Fibroblast of the aortic adventitia (primary cell): ENCODE data around the gene PANK4. TPM values are rescaled to one million over a fixed set of nuclear protein-coding genes. Genes with fewer than 3 reads are reported as not detected.

ENCODE experiments used
- DNase-seq: peaks from one replicate; pipeline ENCODE4 v3.0.0-alpha.2; 2010; ENCODE audit warnings: low read depth
- H3K4me3 ChIP-seq: 2 replicates; pipeline ENCODE4 v1.5.1; 2011; ENCODE audit warnings: low read depth, mild to moderate bottlenecking, control low read depth, low read length, moderate library complexity
- total RNA-seq: library from RNA; depleted of rRNA; stranded (reverse); fragments of >200 nt; gene quantifications from 2 replicates; pipeline ENCODE4 v1.2.3, GENCODE V29; 2012; ENCODE audit warnings: low replicate concordance
- TF ChIP-seq, protein P1 (sequence below): IDR thresholded peaks from 2 replicates; pipeline ENCODE4 v1.5.1; 2011; ENCODE audit warnings: mild to moderate bottlenecking, low read length, control low read depth, inconsistent platforms; ENCODE audit not compliant: insufficient read depth

PANK4 gene
- total RNA-seq, 1 donor = 22.8 TPM

DNA sequence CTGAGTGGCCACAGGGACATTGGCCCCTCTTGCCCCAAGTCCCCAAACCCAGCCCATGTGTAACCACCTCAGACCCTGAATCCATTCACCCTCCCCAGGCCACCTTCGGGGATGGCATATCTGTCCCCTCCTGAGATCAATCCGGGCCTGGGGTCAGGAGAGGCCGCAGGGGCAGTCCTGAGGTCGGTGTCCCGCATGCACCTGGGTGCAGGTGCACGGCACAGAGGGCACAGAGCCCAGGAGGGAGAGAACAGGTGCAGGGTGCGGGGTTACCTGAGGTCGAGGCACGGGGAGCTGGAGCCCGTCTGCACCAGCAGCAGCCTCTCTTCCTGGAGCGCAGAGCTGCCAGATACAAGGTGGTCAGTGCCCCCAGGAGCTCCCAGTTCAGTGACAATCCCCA lies 16.8 kb downstream of the PANK4 start:
- DNase-seq = no peak
- no peak overlapping the region for H3K4me3 ChIP-seq
- TF ChIP-seq, protein P1, sequence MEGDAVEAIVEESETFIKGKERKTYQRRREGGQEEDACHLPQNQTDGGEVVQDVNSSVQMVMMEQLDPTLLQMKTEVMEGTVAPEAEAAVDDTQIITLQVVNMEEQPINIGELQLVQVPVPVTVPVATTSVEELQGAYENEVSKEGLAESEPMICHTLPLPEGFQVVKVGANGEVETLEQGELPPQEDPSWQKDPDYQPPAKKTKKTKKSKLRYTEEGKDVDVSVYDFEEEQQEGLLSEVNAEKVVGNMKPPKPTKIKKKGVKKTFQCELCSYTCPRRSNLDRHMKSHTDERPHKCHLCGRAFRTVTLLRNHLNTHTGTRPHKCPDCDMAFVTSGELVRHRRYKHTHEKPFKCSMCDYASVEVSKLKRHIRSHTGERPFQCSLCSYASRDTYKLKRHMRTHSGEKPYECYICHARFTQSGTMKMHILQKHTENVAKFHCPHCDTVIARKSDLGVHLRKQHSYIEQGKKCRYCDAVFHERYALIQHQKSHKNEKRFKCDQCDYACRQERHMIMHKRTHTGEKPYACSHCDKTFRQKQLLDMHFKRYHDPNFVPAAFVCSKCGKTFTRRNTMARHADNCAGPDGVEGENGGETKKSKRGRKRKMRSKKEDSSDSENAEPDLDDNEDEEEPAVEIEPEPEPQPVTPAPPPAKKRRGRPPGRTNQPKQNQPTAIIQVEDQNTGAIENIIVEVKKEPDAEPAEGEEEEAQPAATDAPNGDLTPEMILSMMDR = no peak

DNA sequence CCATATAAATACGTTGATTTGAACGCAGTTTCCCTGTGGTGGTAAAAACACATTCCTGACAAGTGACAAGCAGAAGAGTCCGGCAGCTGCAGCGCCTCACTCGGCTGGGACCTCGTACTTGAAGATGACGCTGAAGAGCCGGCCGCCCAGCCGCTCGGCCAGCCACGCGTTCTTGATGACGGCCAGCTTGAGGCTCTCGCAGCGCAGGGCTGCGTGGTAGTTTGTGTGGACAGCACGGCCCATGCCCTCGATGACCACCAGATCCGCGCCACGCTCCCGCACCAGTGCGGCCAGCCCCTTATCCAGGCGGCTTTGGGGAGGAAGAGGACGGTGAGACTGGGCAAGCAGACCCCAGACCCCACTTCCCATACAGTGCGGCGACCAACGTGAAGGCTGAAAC lies 17.6 kb downstream of the PANK4 start:
- DNase-seq = no peak
- TF ChIP-seq, protein P1 = no peak
- no peak overlapping the region for H3K4me3 ChIP-seq

DNA sequence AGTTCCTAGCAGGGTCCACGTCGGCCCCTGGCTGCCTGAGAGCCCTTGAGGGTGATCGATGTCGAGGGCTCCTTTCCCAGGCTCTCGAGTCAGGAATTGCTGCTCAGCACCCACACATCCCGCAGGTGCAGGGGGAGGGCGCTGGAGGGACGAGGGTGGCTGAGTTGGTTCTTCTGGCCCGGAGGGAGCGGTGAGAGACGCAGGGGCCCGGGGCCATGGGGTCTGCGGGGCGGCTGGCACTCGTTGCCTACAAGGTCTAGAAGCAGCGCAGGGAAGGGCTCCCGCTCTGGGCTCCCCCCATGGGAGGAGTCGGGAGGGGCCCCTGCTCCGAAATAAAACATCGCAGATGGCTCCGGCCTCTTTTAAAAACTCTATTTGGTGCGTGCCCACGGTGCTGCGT lies 18.2 kb downstream of the PANK4 start:
- H3K4me3 ChIP-seq = no peak overlapping the region
- TF ChIP-seq, protein P1 = no peak
- DNase-seq = no peak

DNA sequence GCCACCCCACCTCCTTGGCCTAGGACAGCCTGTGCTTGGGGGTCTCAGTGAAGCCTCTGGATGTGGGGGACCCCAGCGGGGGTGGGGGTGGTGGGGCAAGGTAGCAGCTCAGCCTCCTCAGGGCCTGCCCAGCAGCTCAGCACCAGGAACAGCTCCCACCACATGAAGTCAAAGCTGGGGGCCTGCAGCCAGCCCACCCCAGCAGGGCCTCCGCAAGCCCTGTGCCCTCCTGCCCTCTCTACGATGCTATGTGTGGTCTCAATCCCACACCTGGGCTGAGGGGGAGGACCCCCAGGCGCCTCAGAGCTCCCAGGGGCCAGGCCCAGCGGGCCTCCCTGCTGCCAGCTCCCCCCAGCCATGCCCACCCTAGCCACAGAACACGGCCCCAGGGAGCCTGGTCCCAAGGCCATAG lies 18.6 kb downstream of the PANK4 start:
- TF ChIP-seq, protein P1 = no peak
- DNase-seq = no peak
- H3K4me3 ChIP-seq = no peak overlapping the region

DNA sequence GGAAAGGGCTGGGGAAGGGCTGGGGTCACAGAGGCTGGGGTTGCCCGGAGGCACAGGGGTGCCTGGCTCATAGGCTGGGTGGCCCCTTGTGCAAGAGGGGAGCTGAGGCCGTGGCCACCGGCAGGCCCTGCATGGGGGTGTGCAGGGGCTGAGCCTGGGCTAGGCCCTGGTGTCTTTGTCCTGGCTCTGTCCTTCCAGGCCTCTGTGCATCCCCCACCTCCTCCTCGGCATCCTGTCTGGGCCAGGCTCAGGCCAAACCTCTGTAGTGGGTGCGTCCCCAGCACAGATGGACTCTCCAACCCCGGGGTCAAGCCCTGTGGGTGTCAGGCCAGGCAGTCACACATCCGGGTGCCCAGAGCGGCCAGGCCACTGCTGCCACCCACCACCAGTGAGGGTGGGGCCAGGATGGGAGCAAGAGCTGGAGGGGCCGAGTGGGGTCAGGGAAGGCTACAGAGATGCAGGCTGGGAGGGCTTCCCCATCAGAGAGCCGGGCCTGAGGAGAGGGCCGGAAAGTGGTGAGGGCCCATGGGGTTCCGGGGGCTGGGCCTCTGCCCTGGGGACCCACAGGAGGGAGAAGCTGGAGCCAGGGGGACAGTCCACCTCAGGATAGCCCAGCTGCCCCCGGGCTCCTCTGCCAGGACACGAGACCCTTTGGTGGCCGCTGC lies 19.4 kb downstream of the PANK4 start:
- no peak for DNase-seq
- no peak overlapping the region for H3K4me3 ChIP-seq
- TF ChIP-seq, protein P1 = no peak

DNA sequence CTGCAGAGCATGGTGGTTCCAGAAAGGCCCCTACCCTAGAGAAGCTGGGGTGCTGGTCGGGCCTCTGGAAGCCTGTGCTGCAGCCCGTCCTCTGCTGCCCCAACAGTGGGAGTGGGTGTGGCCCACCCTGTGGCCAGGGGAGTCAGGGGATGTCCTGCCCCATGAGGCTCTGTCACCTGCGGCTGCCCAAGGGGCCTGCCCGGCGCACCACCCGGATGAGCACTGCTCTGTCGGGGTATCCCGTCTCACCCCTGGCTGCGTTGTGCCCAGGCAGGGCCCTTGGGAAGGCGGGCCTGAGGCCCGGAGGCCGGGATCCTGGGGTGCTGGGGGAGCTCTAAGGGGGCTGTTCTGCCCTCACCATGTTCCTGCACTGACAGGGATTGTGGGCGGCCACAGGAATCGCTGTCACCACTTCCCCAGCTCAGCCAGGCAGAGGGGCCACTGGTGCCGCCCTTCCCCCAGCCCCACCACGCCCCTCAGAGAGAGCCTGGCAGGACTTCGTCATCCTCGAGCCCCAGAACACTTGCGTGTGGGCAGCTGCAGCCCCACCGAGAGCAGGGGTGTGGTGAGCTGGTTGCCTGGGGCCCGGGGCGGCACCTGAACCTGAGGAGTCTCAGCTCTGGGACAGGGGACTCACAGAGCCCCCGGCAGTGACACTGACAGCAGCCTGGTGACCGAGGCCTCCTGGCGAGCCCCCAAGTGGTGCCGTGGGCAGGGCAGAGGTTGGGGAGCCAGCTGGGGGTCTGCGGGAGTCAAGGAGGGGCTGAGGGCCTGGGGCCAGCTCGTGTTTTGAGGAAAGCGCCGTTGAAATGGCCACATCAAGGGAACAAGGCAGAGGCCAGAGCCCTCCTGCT lies 20.2 kb downstream of the PANK4 start:
- no peak overlapping the region for H3K4me3 ChIP-seq
- TF ChIP-seq, protein P1 = no peak
- DNase-seq = no peak
